Right lobe of liver (tissue), 4 donors: ENCODE data around the gene DSC3.

ENCODE experiments used
- POLR2A ChIP-seq: fragments of 450-650 bp; IDR thresholded peaks from one replicate; pipeline ENCODE4 v1.6.1; 2017; ENCODE audit warnings: antibody characterized with exemption, mild to moderate bottlenecking
- TF ChIP-seq, protein P1 (sequence below), 4 donors: fragments of 200-600 bp in 3 of 4; fragments of 450-650 bp in 1 of 4; IDR thresholded peaks; one replicate each; pipeline versions ENCODE4 v1.5.1 to v1.8.0; 2016 to 2022; ENCODE audit warnings: antibody characterized with exemption in 4 of 4, mild to moderate bottlenecking in 2 of 4
- donor health status: DM: no; HTN: no; CAD: no.
- donor health status: DM: no; HTN: no; CAD: no.
- donor health status: DM: no; HTN: yes; CAD: no.

DNA sequence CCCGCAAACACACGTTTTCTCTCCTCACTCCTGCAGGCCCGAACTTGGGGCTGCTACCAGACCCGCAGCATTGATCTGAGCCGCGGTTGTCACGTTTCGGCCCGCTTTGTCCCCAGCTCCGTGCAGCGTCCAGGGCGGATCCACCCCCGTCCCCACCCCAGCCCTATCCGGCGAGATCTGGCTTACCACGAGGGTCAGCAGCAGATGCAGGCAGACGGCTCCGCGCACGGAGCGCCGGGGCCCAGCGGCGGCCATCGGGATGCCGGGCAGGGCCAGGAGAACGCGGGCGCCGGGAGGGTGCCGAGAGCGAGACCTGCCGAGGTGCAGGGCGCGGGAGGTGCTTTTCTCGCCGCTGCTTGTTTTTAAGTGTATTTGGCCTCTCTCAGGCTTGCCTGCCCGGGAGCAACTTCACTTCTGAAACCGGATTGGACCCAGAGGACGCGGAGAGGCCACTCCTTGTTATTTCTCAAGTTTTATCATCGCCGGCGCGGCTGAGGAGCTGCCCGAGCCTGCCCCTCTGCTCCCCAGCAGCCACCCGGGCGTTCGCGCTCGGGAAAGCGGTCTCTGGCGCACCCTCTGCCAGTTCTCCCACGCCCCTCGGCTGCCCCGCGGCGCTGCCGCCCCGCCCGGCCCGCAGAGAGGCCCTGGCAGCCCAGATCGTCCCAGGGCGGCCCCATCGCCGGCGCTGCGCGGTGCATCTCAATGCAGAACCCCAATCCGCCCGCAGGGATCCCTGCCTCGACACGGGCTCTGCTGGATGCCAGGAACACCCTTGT lies at the start of gene DSC3:
- TF ChIP-seq, protein P1, sequence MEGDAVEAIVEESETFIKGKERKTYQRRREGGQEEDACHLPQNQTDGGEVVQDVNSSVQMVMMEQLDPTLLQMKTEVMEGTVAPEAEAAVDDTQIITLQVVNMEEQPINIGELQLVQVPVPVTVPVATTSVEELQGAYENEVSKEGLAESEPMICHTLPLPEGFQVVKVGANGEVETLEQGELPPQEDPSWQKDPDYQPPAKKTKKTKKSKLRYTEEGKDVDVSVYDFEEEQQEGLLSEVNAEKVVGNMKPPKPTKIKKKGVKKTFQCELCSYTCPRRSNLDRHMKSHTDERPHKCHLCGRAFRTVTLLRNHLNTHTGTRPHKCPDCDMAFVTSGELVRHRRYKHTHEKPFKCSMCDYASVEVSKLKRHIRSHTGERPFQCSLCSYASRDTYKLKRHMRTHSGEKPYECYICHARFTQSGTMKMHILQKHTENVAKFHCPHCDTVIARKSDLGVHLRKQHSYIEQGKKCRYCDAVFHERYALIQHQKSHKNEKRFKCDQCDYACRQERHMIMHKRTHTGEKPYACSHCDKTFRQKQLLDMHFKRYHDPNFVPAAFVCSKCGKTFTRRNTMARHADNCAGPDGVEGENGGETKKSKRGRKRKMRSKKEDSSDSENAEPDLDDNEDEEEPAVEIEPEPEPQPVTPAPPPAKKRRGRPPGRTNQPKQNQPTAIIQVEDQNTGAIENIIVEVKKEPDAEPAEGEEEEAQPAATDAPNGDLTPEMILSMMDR (IDR thresholded peaks at IDR 0.05), result no peak
- TF ChIP-seq POLR2A, result no peak
